HG02610 (cell line): ENCODE results near the gene DTL.

Source experiments
- ATAC-seq: cut with Tn5 transposase; IDR thresholded peaks from one replicate; pipeline ENCODE4 v1.9.1; 2021; ENCODE audit warnings: mild to moderate bottlenecking, moderate library complexity; ENCODE audit not compliant: unreplicated experiment

Gene DTL

DNA sequence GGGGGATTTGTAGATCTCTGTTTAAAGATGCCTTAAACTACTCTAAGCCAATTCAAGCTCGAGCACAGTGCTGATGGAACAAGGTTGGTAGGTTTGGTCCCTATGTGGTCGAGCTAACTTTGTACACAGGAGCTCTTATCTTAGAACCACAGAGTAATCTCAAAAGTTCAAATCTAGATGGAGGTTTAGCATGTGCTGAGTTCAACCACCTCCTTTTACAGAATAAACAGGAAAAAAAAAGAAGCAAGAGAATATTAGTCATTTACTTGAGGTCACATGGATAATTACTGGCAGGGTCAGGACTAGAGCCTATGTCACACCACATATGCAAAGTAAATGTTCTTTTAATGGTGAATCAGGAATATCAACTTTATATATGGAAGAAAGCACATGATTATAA is 86.2 kb downstream of the DTL start:
- ATAC-seq: no peak

DNA sequence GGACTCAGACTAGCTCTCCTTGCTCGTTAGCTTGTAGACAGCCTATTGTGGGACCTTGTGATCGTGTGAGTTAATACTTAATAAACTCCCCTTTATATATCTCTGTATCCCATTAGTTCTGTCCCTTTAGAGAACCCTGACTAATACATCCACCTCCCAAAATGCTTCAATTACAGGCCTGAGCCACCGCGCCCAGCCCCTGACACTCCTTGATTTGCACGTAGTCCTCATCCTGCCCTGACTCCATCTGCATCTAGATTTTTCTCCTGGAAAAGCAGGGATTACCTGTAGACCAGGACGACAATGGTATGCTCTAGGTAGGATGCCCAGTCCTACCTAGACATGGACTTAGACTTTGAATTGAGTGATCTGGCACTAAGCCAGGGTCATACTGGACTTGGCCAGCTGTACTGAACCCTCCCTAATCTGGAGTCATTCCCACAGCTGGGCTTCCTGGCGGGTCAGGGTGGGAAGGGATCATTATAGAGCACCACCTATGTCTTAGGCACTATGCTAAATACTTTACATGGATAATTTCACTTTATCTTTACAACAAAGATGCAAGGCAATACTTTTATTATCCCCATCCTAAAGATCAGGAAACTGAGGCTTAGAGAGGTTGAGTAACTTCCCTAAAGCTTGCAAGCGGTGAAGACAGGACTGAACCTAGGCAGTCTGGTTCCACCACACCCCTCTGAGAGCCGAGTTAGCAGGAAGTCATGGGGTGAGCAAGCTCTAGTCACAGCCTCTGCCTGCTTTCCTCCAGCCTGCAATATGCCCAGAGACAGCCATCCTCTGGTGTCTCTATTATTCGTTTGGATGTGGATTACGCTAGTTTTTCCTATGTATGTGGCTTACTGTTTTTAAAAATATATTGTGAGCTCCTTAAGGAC is 89.4 kb downstream of the DTL start:
- ATAC-seq: no peak

DNA sequence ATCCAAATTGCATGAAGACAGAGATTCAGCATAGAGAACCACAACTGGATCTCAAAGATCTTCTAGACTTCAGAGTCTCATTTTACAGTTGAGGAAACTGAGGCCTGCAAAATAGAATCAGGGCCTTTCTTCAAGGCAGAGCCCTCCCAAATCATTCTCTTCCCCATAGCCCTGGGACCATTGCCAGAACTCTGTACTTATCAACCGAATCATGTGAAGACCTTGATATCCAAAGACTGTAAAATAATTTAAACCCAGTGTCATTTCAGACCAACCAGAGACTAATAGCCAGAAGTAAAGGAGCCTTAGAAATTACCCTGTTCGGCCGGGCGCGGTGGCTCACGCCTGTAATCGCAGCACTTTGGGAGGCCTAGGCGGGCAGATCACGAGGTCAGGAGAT is 90.1 kb downstream of the DTL start:
- no peak for ATAC-seq

DNA sequence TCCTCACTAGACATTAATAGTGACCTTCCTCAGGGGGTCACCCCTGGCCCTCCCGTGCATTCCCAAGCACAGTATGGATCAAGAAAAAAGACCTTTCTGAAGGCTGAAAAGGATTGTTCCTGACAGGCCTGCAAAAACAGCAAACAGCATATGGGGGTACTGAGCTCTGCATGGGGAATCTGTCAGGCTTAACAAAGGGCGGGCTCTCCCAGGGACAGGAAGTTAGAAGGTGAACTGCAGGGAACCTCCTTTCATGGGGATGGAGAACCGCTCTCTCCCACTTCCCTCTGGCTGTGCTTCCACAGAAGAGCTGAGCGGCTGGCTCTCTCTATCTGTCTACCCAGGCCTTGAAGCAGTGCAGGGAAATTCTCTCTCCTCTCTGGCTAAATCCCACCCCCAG is 91.7 kb downstream of the DTL start:
- no peak for ATAC-seq

DNA sequence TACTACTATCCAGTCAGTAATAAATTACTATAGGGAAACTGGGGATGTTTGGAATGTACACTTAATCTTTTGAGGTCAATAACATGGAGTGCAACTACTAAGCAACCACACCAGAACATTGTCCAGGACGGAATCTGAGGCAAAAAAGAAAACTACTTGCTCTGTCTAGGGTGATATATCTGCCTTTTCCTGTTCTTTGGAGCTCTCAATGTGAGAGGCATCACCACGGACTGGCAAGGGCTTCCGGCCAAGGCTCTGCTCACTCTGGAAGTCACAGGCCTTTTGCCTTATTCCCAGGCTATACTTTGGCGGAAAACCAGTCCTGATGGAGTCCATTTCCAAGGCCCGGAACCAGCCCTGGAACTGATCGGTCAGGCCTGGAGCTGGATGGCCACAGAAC is 94.2 kb downstream of the DTL start:
- no peak for ATAC-seq

DNA sequence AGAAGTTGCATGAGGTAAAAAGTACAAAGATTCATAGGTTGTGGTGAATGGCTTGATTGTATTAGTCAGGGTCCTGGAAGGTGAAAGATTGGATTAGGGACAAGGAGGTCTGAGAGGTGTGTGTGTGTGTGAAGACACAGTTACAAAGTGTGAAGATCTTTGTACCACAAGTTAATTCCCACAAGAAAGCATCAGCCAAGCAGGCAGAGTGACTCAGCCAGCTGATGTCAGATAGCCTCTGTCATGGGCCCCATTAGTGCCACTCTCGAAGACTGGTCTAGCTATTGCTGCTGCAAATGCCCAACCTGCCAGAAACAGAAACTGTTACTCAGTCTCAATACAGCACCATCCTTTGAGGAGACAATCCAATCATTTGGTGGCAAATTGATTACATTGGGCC is 96.5 kb downstream of the DTL start:
- no peak for ATAC-seq

DNA sequence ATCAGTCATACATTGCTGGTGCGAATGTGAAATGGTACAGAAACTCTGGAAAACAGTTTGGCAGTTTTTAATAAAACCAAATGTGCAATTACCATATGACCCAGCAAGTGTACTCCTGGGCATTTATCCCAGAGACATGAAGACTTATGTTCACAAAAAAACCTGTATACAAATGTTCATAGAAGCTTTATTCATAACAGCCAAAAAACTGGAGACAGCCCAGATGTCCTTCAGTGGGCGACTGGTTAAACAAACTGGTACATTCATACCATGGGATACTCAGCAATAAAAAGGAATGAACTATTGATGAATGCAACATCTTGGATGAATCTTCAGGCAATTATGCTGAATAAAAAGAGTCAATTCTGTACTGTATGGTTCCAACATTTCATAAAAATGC is 97.8 kb downstream of the DTL start:
- no peak for ATAC-seq

DNA sequence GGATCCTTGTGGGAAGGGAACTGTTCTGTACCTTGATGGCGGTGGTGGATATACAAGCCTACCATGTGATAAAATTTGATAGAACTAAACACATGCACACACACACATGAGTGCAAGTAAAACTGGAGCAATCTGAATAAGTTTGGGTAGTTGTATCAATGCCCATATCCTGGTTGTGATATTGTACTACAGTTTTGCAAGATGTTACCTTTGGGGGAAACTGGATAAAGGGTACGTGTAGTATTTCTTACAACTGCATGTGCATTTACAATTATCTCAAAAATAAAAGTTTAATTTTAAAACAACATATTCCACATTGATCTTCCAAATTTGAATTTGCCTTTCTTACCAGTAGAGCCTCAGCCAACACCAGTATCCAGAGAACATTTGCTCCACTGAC is 99.6 kb downstream of the DTL start:
- ATAC-seq: no peak

DNA sequence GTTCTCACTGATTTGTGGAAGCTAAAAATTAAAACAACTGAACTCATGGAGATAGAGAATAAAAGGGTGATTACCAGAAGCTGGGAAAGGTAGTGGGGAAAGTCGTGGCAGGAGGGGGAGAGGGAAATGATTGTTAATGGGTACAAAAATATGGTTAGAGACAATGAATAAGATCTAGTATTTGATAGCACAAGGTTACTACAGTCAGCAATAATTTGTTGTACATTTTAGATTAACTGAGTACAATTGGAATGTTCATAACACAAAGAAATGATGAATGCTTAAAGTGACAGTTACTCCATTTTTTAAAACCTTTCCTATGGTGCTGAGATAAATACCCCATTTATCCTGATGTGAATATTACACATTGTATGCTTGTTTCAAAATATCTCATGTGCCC is 102.3 kb downstream of the DTL start:
- ATAC-seq: no peak

DNA sequence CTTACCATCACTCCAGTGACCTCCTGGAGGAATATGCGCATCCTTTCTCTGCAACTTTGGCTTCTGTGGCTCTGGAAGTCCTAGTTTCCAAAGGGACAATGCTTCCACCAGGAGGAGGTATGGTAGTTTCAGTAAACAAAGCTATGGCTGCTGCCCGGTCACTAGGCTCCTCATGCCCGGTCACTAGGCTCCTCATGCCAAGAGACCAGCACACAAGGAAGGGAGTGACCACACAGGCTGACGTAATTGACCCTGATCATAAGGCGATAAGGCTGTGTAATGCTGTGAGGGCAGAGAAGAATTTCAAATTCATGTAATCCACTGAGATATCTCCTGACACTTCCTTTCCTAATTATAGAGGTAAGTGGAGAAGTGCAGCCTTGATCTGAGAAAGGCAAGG is 102.9 kb downstream of the DTL start:
- no peak for ATAC-seq

DNA sequence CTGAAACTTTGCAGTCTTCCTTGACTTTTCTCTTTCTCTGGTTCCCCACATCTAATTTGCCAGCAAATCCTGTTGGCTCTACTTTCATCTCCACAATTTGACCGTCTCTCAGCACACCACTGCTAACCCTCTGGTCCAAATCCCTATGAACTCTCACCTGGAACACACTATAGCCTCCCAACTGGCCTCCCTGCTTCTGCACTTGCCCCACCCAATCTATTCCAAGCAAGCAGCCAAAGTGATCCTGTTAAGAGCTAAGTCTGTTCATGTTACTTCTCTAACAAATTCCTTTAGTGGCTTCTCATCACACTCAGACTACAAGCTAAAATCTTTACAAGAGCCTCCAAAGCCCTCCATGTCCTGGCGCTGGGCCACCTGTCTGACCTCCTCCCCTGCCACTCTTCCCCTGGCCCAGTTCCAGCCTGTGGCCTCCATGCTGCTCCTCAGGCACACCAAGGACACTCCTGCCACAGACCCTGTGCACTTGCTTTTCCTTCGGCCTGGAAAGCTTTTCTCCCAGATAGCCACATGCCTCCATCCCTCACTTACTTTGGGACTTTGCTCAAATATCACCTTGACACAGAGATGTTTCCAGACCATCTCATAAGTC is 104.1 kb downstream of the DTL start:
- no peak for ATAC-seq

DNA sequence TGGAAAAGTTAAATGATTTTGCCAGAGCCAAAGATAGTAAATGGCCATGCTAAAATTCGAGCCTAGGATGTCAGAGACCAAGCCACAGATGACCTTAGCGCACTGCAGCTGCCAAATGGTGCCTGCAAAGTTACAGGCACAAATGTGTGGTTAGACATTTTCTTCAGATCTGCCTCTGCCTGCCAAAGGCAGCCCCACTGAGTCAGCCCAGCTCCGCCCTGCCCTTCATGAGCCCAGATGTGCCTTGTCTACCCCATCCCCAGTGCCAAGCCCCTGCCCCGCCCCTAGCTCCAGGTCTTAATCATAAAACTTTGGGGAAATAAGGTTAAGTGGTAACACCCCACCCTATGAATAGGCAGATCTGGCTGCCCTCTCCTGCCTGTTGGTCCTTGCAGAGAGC is 105.9 kb downstream of the DTL start:
- no peak for ATAC-seq

DNA sequence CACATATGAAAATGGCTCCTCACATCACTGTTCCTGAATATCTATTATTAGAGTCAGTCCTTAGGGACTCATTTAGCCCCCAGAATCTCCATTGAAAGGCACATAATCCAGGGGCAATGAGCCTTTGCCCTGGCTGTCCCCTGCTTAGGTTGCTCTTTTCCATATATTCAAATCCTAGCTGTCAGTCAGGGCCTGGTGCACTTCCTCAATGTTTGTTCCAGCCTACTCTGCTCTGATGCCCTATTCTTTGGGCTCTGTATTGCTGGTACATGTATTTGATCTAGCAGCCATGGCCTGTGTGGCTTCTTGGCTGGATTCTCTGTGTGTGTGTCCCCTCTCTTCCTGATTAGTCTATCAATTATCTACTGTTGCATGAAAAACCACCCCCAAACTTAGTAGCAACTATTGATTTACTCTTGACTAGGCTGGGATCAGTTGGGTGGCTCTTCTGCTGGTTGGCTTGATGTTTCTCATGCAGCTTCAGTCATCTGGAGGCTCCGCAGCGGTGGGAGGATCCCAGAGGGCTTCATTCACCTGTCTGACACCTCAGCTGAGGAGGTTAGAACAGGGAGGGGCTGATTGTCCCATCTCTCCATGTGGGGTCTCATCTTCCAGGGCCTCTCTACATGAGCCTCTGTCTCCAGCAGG is 107.5 kb downstream of the DTL start:
- ATAC-seq: no peak

DNA sequence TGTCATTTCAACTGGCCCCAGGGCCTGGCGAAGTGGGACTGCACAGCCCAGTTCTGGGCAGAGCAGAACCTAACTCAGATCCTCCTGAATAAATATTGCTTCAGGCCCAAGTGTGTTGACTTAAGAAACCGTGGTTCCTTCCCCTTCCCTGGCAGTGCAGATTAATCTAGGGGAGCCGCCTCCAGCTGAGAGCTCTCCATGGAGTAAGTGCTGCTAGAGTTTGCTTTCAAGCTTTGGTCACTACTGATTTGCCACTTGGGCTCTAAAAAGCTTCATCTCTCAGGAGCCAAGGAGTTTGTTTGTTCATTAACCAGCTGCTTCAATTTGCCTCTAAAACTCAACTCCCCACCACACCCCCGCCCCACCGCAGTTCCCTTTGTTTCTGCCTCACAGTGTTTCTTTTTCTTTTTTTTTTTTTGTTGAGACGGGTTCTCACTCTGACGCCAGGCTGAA is 112.1 kb downstream of the DTL start:
- no peak for ATAC-seq

DNA sequence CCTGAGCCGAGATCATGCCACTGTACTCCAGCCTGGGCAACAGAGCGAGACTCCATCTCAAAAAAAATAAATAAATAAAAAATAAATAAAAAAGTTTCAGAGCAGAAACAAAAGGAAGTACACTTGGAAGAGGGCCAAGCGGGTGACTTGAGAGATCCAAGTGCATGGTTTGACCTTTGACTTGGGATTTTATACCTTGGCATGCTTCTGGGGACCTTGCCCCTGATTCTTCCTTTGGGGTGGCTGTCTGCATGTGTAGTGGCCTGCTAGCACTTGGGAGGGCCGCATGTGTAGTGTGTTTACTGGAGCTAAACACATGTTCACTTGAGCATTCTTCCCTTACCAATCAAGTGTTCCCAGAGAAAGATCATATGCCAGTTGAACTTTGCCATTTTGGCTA is 114.0 kb downstream of the DTL start:
- ATAC-seq: no peak

DNA sequence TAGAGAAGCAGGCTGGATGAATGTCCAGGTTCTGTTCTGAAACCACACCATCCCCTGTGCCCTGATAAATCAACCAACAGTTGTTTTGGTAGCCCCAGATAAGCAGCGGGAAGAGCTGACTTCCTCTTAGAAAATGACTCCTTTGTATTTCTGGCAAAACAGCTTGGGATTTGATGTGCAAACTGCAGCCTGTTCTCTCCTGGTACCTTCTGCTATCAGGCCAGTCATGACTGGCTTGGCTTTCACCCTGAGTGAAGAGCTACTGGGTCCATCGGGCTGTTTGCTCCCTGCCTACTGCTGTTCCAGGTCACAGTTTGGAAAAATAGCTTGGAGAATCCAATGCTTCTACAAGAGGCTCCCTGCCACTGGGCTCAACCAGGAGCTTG is 116.8 kb downstream of the DTL start:
- no peak for ATAC-seq

DNA sequence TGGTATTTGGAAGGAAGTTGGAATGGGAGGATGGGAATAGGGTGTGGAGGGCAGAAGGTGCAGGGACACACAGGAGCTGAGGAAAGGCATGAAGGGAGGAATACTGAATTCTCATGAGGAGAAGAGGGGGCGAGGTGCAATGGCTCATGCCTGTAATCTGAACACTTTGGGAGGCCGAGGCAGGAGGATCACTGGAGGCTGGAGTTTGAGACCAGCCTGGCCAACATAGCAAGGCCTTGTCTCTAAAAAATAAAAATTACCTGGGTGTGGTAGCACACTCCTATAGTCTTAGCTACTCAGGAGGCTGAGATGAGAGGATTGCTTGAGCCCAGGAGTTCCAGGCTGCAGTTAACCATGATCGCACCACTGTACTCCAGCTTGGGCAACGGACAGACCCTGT is 117.3 kb downstream of the DTL start:
- no peak for ATAC-seq

DNA sequence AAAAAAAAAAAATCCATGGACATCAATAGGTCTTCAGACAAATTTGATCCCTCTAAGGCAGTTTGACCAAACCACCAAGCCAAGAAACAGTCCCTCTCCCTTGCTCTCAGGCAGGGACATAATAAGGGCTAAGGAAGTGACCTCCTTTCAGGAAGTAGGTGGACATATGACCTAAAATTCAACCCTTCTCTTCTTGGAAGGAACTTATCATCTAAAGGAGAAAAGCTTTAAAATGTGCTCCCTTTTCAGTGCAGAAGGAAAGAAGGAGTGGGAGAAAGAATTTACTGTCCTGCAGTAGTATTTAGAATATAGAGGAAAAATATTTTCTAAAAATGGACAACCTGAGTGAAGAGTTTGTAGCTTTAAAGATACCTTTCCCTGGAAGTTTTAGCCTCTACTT is 118.1 kb downstream of the DTL start:
- no peak for ATAC-seq
